Activated naive CD8-positive, alpha-beta T cell (primary cell): ENCODE results near the gene RECQL.
"Not testable (repeated sequence)": the region's sequence is repeated elsewhere in the genome, so short reads cannot be mapped to it uniquely, and the experiment has no call there.

Experiments
- H3K27ac Mint-ChIP-seq: one replicate; pipeline ENCODE4 v1.8.0; 2021; ENCODE audit warnings: mixed read lengths
- H3K27me3 Mint-ChIP-seq: one replicate; pipeline ENCODE4 v1.8.0; 2021; ENCODE audit warnings: mixed read lengths
- H3K36me3 Mint-ChIP-seq: one replicate; pipeline ENCODE4 v1.8.0; 2021; ENCODE audit warnings: mixed read lengths
- H3K4me1 Mint-ChIP-seq: one replicate; pipeline ENCODE4 v1.8.0; 2021; ENCODE audit warnings: low read depth, mixed read lengths
- H3K4me3 Mint-ChIP-seq: one replicate; pipeline ENCODE4 v1.8.0; 2021; ENCODE audit warnings: mild to moderate bottlenecking, mixed read lengths
- H3K9me3 Mint-ChIP-seq: one replicate; pipeline ENCODE4 v1.8.0; 2021; ENCODE audit warnings: low read depth, mixed read lengths

RECQL gene

DNA sequence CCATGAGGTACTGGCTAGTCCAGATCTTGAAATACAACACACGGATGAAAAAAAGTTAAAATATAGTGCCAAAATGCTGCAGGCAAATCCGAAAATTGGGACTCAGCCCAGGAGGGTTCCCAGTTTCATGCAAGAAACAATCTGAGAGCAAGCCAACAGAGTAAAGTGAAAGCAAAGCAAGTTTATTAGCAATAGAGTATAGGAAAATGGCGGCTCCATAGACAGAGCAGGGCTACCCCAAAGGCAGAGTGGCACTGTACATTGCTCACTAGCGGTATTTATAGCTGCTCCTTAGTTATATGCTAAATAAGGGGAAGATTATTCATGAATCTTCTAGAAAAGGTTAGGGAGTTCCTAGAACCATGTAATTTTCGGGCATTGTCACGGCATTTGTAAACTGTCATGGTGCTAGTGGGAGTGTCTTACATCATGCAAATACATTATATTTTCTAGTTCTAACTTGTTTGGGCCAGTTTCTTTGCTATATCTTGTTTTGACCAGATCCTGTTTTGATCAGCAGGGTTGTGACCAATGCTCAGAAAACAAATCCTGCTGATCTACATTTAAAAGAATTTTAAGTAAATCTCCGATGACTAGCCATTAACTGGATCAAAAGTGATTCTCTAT lies 29.1 kb downstream of the RECQL start:
- Mint-ChIP-seq H3K27ac (peak overlapping the region; percentile 67), H3K36me3 (peaks cover 13% of the 10 kb centered on the region), H3K27me3 (no peaks in the 10 kb centered on the region), H3K4me1 (peaks cover 8% of the 10 kb centered on the region), H3K4me3 (no peak overlapping the region), H3K9me3 (no peaks in the 10 kb centered on the region)

DNA sequence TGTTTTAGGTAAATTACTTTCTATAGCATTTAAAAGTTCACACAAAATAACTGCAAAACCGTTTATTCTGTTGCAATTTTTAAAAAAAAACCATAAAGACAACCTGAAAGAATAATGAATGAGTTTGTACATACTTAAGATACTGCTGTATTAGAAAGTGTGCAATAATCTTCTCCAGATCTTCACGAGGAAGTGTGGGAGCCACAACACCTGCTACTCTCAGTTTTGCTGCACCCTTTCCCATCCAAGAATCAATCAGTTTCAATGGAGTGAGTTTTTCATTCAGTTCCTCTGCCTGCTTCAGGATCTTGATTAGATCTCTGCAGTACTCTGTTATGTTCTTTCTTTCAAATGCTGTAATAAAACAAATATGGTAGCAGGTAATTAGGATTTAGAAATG lies 30.1 kb downstream of the RECQL start:
- Mint-ChIP-seq H3K27ac (no peak overlapping the region), H3K27me3 (no peaks in the 10 kb centered on the region), H3K9me3 (no peaks in the 10 kb centered on the region), H3K36me3 (peaks cover 9% of the 10 kb centered on the region), H3K4me1 (peaks cover 4% of the 10 kb centered on the region), H3K4me3 (no peak overlapping the region)

GRCh38 chr12:21467334-21467733 lies 34.1 kb downstream of the RECQL start:
- H3K27me3 Mint-ChIP-seq, H3K4me3 Mint-ChIP-seq, H3K9me3 Mint-ChIP-seq, H3K4me1 Mint-ChIP-seq: not testable (repeated sequence)
- peaks cover 17% of the 10 kb centered on the region for H3K36me3 Mint-ChIP-seq
- peak overlapping the region; percentile 59 for H3K27ac Mint-ChIP-seq

DNA sequence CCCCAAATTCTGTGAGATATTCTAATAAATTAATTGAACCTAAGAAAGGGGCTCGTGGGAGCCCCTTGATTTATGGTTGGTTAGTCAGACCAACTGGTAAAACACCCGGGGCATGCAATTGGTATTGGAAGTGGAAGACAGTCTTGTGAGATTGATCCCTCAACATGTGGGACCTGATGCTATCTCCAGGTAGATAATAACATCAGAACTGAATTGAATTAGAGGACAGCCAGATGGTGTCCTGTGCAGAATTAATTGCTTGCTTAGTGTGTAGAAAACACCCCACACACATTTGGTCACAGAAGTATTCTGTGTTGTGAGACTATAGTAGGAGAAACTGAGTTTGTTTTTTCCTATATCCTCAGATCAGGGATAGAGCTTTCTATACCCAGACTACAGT lies 42.0 kb downstream of the RECQL start:
- Mint-ChIP-seq H3K27ac (no peak overlapping the region), H3K4me1 (peaks cover 39% of the 10 kb centered on the region), H3K4me3 (no peak overlapping the region), H3K36me3 (peaks cover 29% of the 10 kb centered on the region), H3K27me3 (no peaks in the 10 kb centered on the region), H3K9me3 (peaks cover 4% of the 10 kb centered on the region)

DNA sequence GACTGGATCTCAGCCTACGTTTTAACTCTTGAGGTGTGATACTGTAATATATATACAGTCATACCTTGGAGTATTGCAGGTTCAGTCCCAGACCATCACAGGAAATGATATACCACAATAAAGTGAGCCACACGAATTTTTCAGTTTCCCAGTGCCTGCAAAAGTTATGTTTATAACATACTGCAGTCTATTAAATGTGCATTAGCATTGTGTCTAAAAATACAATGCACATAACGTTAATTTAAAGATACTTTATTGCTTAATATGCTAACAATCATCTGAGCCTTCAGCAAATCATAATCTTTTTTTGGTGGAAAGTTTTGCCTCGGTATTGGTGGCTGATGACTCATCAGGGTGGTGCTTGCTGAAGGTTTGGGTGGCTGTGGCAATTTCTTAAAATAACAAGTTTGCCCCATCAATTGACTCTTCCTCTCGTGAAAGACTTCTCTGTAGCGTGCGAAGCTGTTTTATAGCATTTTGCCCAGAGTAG lies 45.1 kb downstream of the RECQL start:
- Mint-ChIP-seq H3K36me3 (peaks cover 26% of the 10 kb centered on the region), H3K9me3 (no peaks in the 10 kb centered on the region), H3K27ac (peak overlapping the region; percentile 94), H3K4me3 (peak overlapping the region; percentile 59), H3K27me3 (no peaks in the 10 kb centered on the region), H3K4me1 (peaks cover 44% of the 10 kb centered on the region)

GRCh38 chr12:21453312-21453852 lies 48.1 kb downstream of the RECQL start:
- Mint-ChIP-seq H3K9me3 (no peaks in the 10 kb centered on the region), H3K27me3 (no peaks in the 10 kb centered on the region), H3K27ac (peak overlapping the region; percentile 67), H3K4me1 (peaks cover 40% of the 10 kb centered on the region), H3K4me3 (peak overlapping the region; percentile 56), H3K36me3 (peaks cover 20% of the 10 kb centered on the region)

- Mint-ChIP-seq H3K4me1 (peaks cover 21% of the 10 kb centered on the region), H3K27me3 (no peaks in the 10 kb centered on the region), H3K27ac (peak overlapping the region; percentile 11), H3K9me3 (no peaks in the 10 kb centered on the region), H3K4me3 (no peak overlapping the region), H3K36me3 (peaks cover 9% of the 10 kb centered on the region)
Observed at GRCh38 chr12:21451529-21451928, 49.9 kb downstream of the RECQL start.

DNA sequence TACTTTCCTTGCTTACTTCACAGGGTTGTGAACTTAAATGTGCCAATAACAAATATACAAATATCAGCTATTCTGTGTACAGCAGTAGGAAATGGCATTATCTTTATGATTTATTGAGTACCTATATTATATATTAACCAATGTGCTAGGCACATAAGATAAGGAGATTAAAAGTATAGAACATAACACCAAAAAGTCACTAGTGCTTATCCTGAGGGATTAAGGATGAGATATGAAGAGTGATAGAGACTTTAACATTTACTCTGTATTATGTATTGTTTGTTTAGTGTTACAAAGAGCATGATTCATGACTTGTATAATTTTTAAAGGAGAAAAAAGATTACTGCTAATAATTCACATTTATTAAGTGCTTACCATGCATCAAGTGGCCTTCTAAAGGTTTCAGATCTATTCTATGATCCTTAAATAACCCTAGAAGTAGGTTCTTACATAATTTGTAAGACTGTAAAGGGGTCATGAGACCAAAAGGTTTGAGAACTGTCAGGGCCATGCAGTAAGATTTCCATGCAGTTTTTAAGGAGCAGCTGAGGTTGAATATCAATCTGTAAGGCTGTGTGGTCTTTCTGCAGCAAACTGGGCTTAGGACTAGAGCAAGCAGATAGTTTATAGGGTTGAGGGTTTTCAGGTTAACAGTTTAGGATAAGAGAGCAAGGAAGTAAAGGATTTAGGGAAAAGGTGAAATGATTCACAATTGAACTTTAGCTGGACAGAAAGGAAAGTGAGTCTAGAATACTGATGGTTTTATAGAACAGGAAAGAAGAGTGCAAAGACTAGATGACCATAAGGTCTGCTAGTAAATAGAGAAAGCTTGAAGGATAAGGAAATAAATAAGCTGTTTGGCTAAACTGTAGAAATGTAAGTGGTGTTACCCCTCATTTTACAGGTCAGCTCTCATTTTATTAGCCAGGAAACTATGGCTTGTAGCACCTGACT lies 57.0 kb downstream of the RECQL start:
- Mint-ChIP-seq H3K4me3 (no peak overlapping the region), H3K27me3 (no peaks in the 10 kb centered on the region), H3K4me1 (peaks cover 31% of the 10 kb centered on the region), H3K36me3 (peaks cover 19% of the 10 kb centered on the region), H3K9me3 (no peaks in the 10 kb centered on the region), H3K27ac (peak overlapping the region; percentile 28)

GRCh38 chr12:21439347-21439746 lies 62.1 kb downstream of the RECQL start:
- peaks cover 46% of the 10 kb centered on the region for H3K4me1 Mint-ChIP-seq
- no peaks in the 10 kb centered on the region for H3K9me3 Mint-ChIP-seq
- H3K27me3 Mint-ChIP-seq = no peaks in the 10 kb centered on the region
- H3K4me3 Mint-ChIP-seq = peak overlapping the region; percentile 96
- H3K27ac Mint-ChIP-seq = peak overlapping the region; percentile 96
- H3K36me3 Mint-ChIP-seq = peaks cover 15% of the 10 kb centered on the region

DNA sequence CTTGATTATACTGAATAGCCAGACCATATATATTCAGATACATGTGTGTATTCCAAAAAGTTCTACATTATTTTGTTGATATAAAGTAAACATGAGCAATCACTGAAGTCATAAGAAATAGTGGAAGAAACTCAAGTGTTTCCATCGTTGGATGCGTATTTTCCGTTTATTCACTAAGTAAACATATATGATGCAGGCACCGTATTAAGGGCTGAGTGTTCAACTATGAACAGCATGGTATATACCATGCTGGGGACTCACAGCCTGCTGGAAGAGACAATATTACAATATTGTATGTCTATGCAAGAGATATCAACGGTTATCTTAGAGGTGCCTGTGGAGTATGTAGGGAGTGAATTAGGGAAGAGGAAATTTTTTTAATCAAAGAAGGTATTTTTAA lies 62.8 kb downstream of the RECQL start:
- peaks cover 46% of the 10 kb centered on the region for H3K4me1 Mint-ChIP-seq
- no peaks in the 10 kb centered on the region for H3K9me3 Mint-ChIP-seq
- peak overlapping the region; percentile 96 for H3K27ac Mint-ChIP-seq
- peak overlapping the region; percentile 96 for H3K4me3 Mint-ChIP-seq
- peaks cover 15% of the 10 kb centered on the region for H3K36me3 Mint-ChIP-seq
- no peaks in the 10 kb centered on the region for H3K27me3 Mint-ChIP-seq

GRCh38 chr12:21434699-21435098 lies 66.7 kb downstream of the RECQL start:
- no peak overlapping the region for H3K27ac Mint-ChIP-seq
- H3K4me1 Mint-ChIP-seq = peaks cover 23% of the 10 kb centered on the region
- H3K9me3 Mint-ChIP-seq = no peaks in the 10 kb centered on the region
- H3K27me3 Mint-ChIP-seq = no peaks in the 10 kb centered on the region
- peaks cover 3% of the 10 kb centered on the region for H3K36me3 Mint-ChIP-seq
- H3K4me3 Mint-ChIP-seq = no peak overlapping the region

DNA sequence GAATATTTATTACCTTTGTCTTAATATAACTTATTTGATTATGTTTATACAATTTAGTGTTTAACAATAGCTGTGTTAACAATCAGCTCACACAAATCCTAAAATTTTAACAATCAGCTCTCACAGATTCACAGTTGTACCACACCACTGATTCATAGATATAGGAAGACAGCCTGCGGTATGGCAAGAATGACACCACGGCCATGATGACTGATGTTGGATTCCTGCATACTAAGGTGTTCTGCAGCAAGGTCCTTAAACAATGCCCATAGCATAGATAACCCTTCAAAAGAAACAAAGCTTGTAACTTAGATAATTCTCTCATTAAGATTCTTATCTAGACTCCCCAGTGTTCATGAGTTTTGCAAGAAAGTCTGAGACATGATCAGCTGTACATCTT lies 67.9 kb downstream of the RECQL start:
- Mint-ChIP-seq H3K27me3 (no peaks in the 10 kb centered on the region), H3K9me3 (no peaks in the 10 kb centered on the region), H3K27ac (no peak overlapping the region), H3K4me1 (peaks cover 11% of the 10 kb centered on the region), H3K36me3 (no peaks in the 10 kb centered on the region), H3K4me3 (no peak overlapping the region)

- Mint-ChIP-seq H3K4me3 (no peak overlapping the region), H3K27ac (no peak overlapping the region), H3K4me1 (no peaks in the 10 kb centered on the region), H3K36me3 (no peaks in the 10 kb centered on the region), H3K9me3 (no peaks in the 10 kb centered on the region), H3K27me3 (no peaks in the 10 kb centered on the region)
Observed at GRCh38 chr12:21429994-21430393, 71.4 kb downstream of the RECQL start.

GRCh38 chr12:21428241-21428640 lies 73.2 kb downstream of the RECQL start:
- H3K9me3 Mint-ChIP-seq = no peaks in the 10 kb centered on the region
- H3K27me3 Mint-ChIP-seq = no peaks in the 10 kb centered on the region
- H3K4me3 Mint-ChIP-seq = no peak overlapping the region
- no peak overlapping the region for H3K27ac Mint-ChIP-seq
- H3K36me3 Mint-ChIP-seq = no peaks in the 10 kb centered on the region
- no peaks in the 10 kb centered on the region for H3K4me1 Mint-ChIP-seq

DNA sequence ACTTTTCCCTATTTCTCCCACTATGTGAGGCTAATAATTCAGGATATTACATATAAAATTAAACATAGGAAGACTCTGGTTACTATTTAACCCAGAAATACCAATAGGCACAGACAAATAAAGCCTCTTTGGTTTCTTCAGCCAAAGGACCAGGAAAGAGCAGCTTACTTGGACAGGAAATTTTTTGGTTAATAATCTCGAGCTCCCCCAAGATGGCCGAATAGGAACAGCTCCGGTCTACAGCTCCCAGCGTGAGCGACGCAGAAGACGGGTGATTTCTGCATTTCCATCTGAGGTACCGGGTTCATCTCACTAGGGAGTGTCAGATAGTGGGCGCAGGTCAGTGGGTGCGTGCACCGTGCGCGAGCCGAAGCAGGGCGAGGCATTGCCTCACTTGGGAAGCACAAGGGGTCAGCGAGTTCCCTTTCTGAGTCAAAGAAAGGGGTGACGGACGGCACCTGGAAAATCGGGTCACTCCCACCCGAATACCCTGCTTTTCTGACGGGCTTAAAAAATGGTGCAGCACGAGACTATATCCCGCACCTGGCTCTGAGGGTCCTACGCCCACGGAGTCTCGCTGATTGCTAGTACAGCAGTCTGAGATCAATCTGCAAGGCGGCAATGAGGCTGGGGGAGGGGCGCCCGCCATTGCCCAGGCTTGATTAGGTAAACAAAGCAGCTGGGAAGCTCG lies 82.3 kb downstream of the RECQL start:
- not testable (repeated sequence) for H3K4me3 Mint-ChIP-seq, H3K9me3 Mint-ChIP-seq, H3K27ac Mint-ChIP-seq, H3K4me1 Mint-ChIP-seq, H3K36me3 Mint-ChIP-seq
- peaks cover 12% of the 10 kb centered on the region for H3K27me3 Mint-ChIP-seq
